Thyroid gland (tissue), 4 donors: ENCODE measurements around the gene ADAM12.

ENCODE experiments used
- CTCF ChIP-seq, 6 experiments: fragments of 200-600 bp in 3 of 6; fragments of 450-650 bp in 3 of 6; sonication (generic) in 3 of 6; IDR thresholded peaks; one replicate each; pipeline ENCODE4 v1.5.1; 2016 to 2019; ENCODE audit warnings: antibody characterized with exemption in 6 of 6, mild to moderate bottlenecking in 2 of 6, inconsistent platforms in 1 of 6, moderate library complexity in 1 of 6
- POLR2A ChIP-seq, 2 donors: fragments of 450-650 bp; IDR thresholded peaks; one replicate each; pipeline ENCODE4 v1.6.1; 2017; ENCODE audit warnings: antibody characterized with exemption in 2 of 2, mild to moderate bottlenecking in 2 of 2, moderate library complexity in 1 of 2

GRCh38 chr10:126218174-126218573, 170.1 kb downstream of the ADAM12 start:
- TF ChIP-seq CTCF (IDR thresholded peaks at IDR 0.05) (no peak), POLR2A (IDR thresholded peaks at IDR 0.05) (no peak)
